HUES6 (cell line): Measurements from ENCODE around the gene ST8SIA6.
"Not testable (repeated sequence)": the region's sequence is repeated elsewhere in the genome, so short reads cannot be mapped to it uniquely, and the experiment has no call there.

Source experiments
- H3K27ac ChIP-seq: 2 replicates; pipeline ENCODE4 v1.7.0; 2013; ENCODE audit warnings: low read depth, mild to moderate bottlenecking, low read length, inconsistent platforms
- H3K27me3 ChIP-seq: 2 replicates; pipeline ENCODE4 v1.6.1; 2013; ENCODE audit warnings: low read length; ENCODE audit not compliant: control insufficient read depth, insufficient read depth
- H3K36me3 ChIP-seq: 2 replicates; pipeline ENCODE4 v1.6.1; 2013; ENCODE audit warnings: low read length; ENCODE audit not compliant: control insufficient read depth, insufficient read depth
- H3K4me1 ChIP-seq: 2 replicates; pipeline ENCODE4 v1.6.1; 2013; ENCODE audit warnings: low read length; ENCODE audit not compliant: control insufficient read depth, insufficient read depth
- H3K4me3 ChIP-seq: 2 replicates; pipeline ENCODE4 v1.5.1; 2013; ENCODE audit warnings: low read depth, low read length
- H3K9ac ChIP-seq: one replicate; pipeline ENCODE4 v1.6.1; 2013; ENCODE audit warnings: mild to moderate bottlenecking, low read length
- H3K9me3 ChIP-seq: 2 replicates; pipeline ENCODE4 v1.6.1; 2013; ENCODE audit warnings: low read depth, low read length; ENCODE audit not compliant: control insufficient read depth, insufficient read depth

The ST8SIA6 gene

GRCh38 chr10:17436578-17436977, 17.8 kb downstream of the ST8SIA6 start:
- not testable (repeated sequence) for H3K27ac ChIP-seq, H3K36me3 ChIP-seq, H3K4me1 ChIP-seq, H3K27me3 ChIP-seq, H3K9ac ChIP-seq, H3K9me3 ChIP-seq, H3K4me3 ChIP-seq

GRCh38 chr10:17435953-17436352, 18.4 kb downstream of the ST8SIA6 start:
- no peak overlapping the region for H3K9ac ChIP-seq
- H3K36me3 ChIP-seq, result no peaks in the 10 kb centered on the region
- H3K4me3 ChIP-seq, result no peak overlapping the region
- no peaks in the 10 kb centered on the region for H3K27me3 ChIP-seq
- no peaks in the 10 kb centered on the region for H3K9me3 ChIP-seq
- H3K27ac ChIP-seq, result no peak overlapping the region
- peaks cover 7% of the 10 kb centered on the region for H3K4me1 ChIP-seq

GRCh38 chr10:17435187-17435586, 19.2 kb downstream of the ST8SIA6 start:
- Histone ChIP-seq H3K9ac (no peak overlapping the region), H3K36me3 (no peaks in the 10 kb centered on the region), H3K27ac (no peak overlapping the region), H3K4me1 (peaks cover 9% of the 10 kb centered on the region), H3K9me3 (no peaks in the 10 kb centered on the region), H3K27me3 (no peaks in the 10 kb centered on the region), H3K4me3 (no peak overlapping the region)

GRCh38 chr10:17432723-17433122, 21.7 kb downstream of the ST8SIA6 start:
- Histone ChIP-seq H3K36me3 (no peaks in the 10 kb centered on the region), H3K9ac (no peak overlapping the region), H3K9me3 (no peaks in the 10 kb centered on the region), H3K27ac (no peak overlapping the region), H3K4me3 (no peak overlapping the region), H3K27me3 (no peaks in the 10 kb centered on the region), H3K4me1 (peaks cover 13% of the 10 kb centered on the region)

- H3K27me3 ChIP-seq, result no peaks in the 10 kb centered on the region
- no peak overlapping the region for H3K4me3 ChIP-seq
- H3K36me3 ChIP-seq, result no peaks in the 10 kb centered on the region
- H3K9me3 ChIP-seq, result no peaks in the 10 kb centered on the region
- H3K4me1 ChIP-seq, result peaks cover 13% of the 10 kb centered on the region
- H3K9ac ChIP-seq, result no peak overlapping the region
- no peak overlapping the region for H3K27ac ChIP-seq
These were observed 22.5 kb downstream of the ST8SIA6 start for GRCh38 chr10:17431871-17432311.

- Histone ChIP-seq H3K4me1 (peaks cover 13% of the 10 kb centered on the region), H3K4me3 (no peak overlapping the region), H3K36me3 (no peaks in the 10 kb centered on the region), H3K27ac (no peak overlapping the region), H3K9me3 (no peaks in the 10 kb centered on the region), H3K9ac (no peak overlapping the region), H3K27me3 (no peaks in the 10 kb centered on the region)
These were observed 23.6 kb downstream of the ST8SIA6 start for GRCh38 chr10:17430647-17431355.

- H3K9ac ChIP-seq, result no peak overlapping the region
- H3K27ac ChIP-seq, result no peak overlapping the region
- peaks cover 11% of the 10 kb centered on the region for H3K4me1 ChIP-seq
- H3K27me3 ChIP-seq, result no peaks in the 10 kb centered on the region
- no peaks in the 10 kb centered on the region for H3K9me3 ChIP-seq
- H3K4me3 ChIP-seq, result no peak overlapping the region
- no peaks in the 10 kb centered on the region for H3K36me3 ChIP-seq
These were observed 24.9 kb downstream of the ST8SIA6 start for GRCh38 chr10:17429490-17429889.

- H3K9me3 ChIP-seq, result no peaks in the 10 kb centered on the region
- no peaks in the 10 kb centered on the region for H3K36me3 ChIP-seq
- H3K27me3 ChIP-seq, result no peaks in the 10 kb centered on the region
- no peak overlapping the region for H3K4me3 ChIP-seq
- no peak overlapping the region for H3K9ac ChIP-seq
- H3K4me1 ChIP-seq, result peaks cover 11% of the 10 kb centered on the region
- H3K27ac ChIP-seq, result no peak overlapping the region
These were observed 25.9 kb downstream of the ST8SIA6 start for GRCh38 chr10:17428351-17429097.

GRCh38 chr10:17427666-17428350, 26.6 kb downstream of the ST8SIA6 start:
- H3K4me1 ChIP-seq, result peaks cover 11% of the 10 kb centered on the region
- no peak overlapping the region for H3K27ac ChIP-seq

GRCh38 chr10:17427201-17427600, 27.2 kb downstream of the ST8SIA6 start:
- peaks cover 11% of the 10 kb centered on the region for H3K4me1 ChIP-seq

More at GRCh38 chr10:17427666-17428350, 26.6 kb downstream of the ST8SIA6 start:
- Histone ChIP-seq H3K27me3 (no peaks in the 10 kb centered on the region), H3K9me3 (no peaks in the 10 kb centered on the region), H3K36me3 (no peaks in the 10 kb centered on the region), H3K4me3 (no peak overlapping the region), H3K9ac (no peak overlapping the region)

GRCh38 chr10:17426263-17426750, 28.1 kb downstream of the ST8SIA6 start:
- no peak overlapping the region for H3K4me3 ChIP-seq
- H3K9me3 ChIP-seq, result no peaks in the 10 kb centered on the region
- no peaks in the 10 kb centered on the region for H3K36me3 ChIP-seq
- no peak overlapping the region for H3K9ac ChIP-seq
- no peak overlapping the region for H3K27ac ChIP-seq
- H3K27me3 ChIP-seq, result no peaks in the 10 kb centered on the region
- H3K4me1 ChIP-seq, result peaks cover 10% of the 10 kb centered on the region

More at GRCh38 chr10:17427201-17427600, 27.2 kb downstream of the ST8SIA6 start:
- Histone ChIP-seq H3K27me3 (no peaks in the 10 kb centered on the region), H3K9ac (no peak overlapping the region), H3K36me3 (no peaks in the 10 kb centered on the region), H3K4me3 (no peak overlapping the region), H3K9me3 (no peaks in the 10 kb centered on the region), H3K27ac (no peak overlapping the region)
